Esophagus squamous epithelium (tissue), 5 donors: ENCODE measurements around the gene COPZ1. TPM values are rescaled to one million over a fixed set of nuclear protein-coding genes. Genes with fewer than 3 reads are reported as not detected.
A peak's percentile ranks its signal among the peaks of the same experiment; 100 is the strongest.
"Not testable (repeated sequence)": the region's sequence is repeated elsewhere in the genome, so short reads cannot be mapped to it uniquely, and the experiment has no call there.

Source experiments
- DNase-seq: peaks from one replicate; lab custom pipeline; 2025; lab: John Stamatoyannopoulos, UW
- H3K27ac ChIP-seq, 4 donors: fragments of 200-600 bp; sonication (generic); one replicate each; pipeline ENCODE4 v1.5.1; 2016 to 2019; ENCODE audit warnings: mild to moderate bottlenecking in 1 of 4
- H3K27me3 ChIP-seq, 4 donors: fragments of 200-600 bp; sonication (generic); 1 replicate in 3 of 4; 2 replicates in 1 of 4; pipeline versions ENCODE4 v1.5.1 to v1.6.0; 2017 to 2021; ENCODE audit warnings: antibody characterized with exemption in 1 of 4
- H3K36me3 ChIP-seq, 3 donors: fragments of 200-600 bp; sonication (generic); one replicate each; pipeline ENCODE4 v1.5.1; 2016 to 2019
- H3K4me1 ChIP-seq, 3 donors: fragments of 200-600 bp; sonication (generic); one replicate each; pipeline ENCODE4 v1.5.1; 2017 to 2019
- H3K4me3 ChIP-seq, 4 donors: fragments of 200-600 bp; sonication (generic); 1 replicate in 3 of 4; 2 replicates in 1 of 4; pipeline ENCODE4 v1.5.1; 2016 to 2019; ENCODE audit warnings: mild to moderate bottlenecking in 2 of 4, moderate library complexity in 1 of 4
- H3K9me3 ChIP-seq, 3 donors: fragments of 200-600 bp; sonication (generic); one replicate each; pipeline ENCODE4 v1.5.1; 2016 to 2019
- CTCF ChIP-seq, 6 experiments: fragments of 450-650 bp in 4 of 6; fragments of 200-600 bp in 2 of 6; sonication (generic) in 2 of 6; IDR thresholded peaks; one replicate each; pipeline ENCODE4 v1.5.1; 2016 to 2019; ENCODE audit warnings: antibody characterized with exemption in 6 of 6, mild to moderate bottlenecking in 4 of 6, moderate library complexity in 4 of 6
- POLR2A ChIP-seq, 4 donors: fragments of 450-650 bp; IDR thresholded peaks; one replicate each; pipeline ENCODE4 v1.6.1; 2017; ENCODE audit warnings: antibody characterized with exemption in 4 of 4, mild to moderate bottlenecking in 4 of 4, moderate library complexity in 3 of 4
- WGBS, 2 donors: methylation state at CpG; one replicate each; pipeline ENCODE4 v1.1.5; 2018; 5-methylcytosine and 5-hydroxymethylcytosine counted together
- intact Hi-C: fragments of 100-400 bp; cut with DNase I; formaldehyde crosslinking; loops from one replicate; pipeline ENCODE4 v1.15.0; 2022
- total RNA-seq, 4 donors: library from RNA; depleted of rRNA; stranded (reverse); fragments of >200 nt; gene quantifications; one replicate each; pipeline ENCODE4 v1.1.0, GENCODE V29; 2016
- donor health status: DM: yes; HTN: yes; CAD: no.

Gene COPZ1
- total RNA-seq, 4 donors from 2014 or later = 68.1 to 153 (median 97.9) TPM

- Histone ChIP-seq H3K4me3 (no peak overlapping the region), H3K9me3 (no peaks in the 10 kb centered on the region), H3K27ac (no peak overlapping the region), H3K27me3 (no peaks in the 10 kb centered on the region), H3K4me1 (peaks cover 0 to 23% (median 0%) of the 10 kb centered on the region in 3 donors), H3K36me3 (peaks cover 25 to 66% (median 44%) of the 10 kb centered on the region in 3 donors)
- intact Hi-C loops = no loop called here
- no peak for DNase-seq
- 47 to 84% methylated on average over 3 of the region's 3 CpGs for WGBS, 2 donors
- no peak for TF ChIP-seq POLR2A (IDR thresholded peaks at IDR 0.05)
- TF ChIP-seq CTCF (IDR thresholded peaks at IDR 0.05) = no peak
These were observed 25.8 kb downstream of the COPZ1 start for GRCh38 chr12:54350743-54351142.

GRCh38 chr12:54351341-54351740, 26.4 kb downstream of the COPZ1 start:
- no peaks in the 10 kb centered on the region for H3K27me3 ChIP-seq
- H3K4me1 ChIP-seq = peaks cover 0 to 23% (median 0%) of the 10 kb centered on the region in 3 donors
- H3K4me3 ChIP-seq = no peak overlapping the region
- no peaks in the 10 kb centered on the region for H3K9me3 ChIP-seq
- H3K36me3 ChIP-seq = peaks cover 25 to 60% (median 39%) of the 10 kb centered on the region in 3 donors
- 72 to 74% methylated on average over 4 of the region's 4 CpGs for WGBS, 2 donors
- intact Hi-C loops = no loop called here
- TF ChIP-seq CTCF (IDR thresholded peaks at IDR 0.05) (no peak), POLR2A (IDR thresholded peaks at IDR 0.05) (no peak)
- H3K27ac ChIP-seq = peak overlapping the region in 1 of 4 donors; percentile 59
- DNase-seq = no peak

- TF ChIP-seq CTCF (IDR thresholded peaks at IDR 0.05) (no peak), POLR2A (IDR thresholded peaks at IDR 0.05) (no peak)
- Histone ChIP-seq H3K36me3 (peaks cover 25 to 52% (median 32%) of the 10 kb centered on the region in 3 donors), H3K4me3 (no peak overlapping the region), H3K27ac (peak overlapping the region in 3 of 4 donors; percentile 47 to 62 (median 59)), H3K27me3 (no peaks in the 10 kb centered on the region), H3K9me3 (no peaks in the 10 kb centered on the region), H3K4me1 (peaks cover 0 to 23% (median 0%) of the 10 kb centered on the region in 3 donors)
- intact Hi-C loops = no loop called here
- 33 to 55% methylated on average over 18 to 21 of the region's 21 CpGs for WGBS, 2 donors
- DNase-seq = no peak
These were observed 27.1 kb downstream of the COPZ1 start for GRCh38 chr12:54352022-54352531.

GRCh38 chr12:54352891-54353874, 28.3 kb downstream of the COPZ1 start:
- peaks cover 0 to 30% (median 1%) of the 10 kb centered on the region in 3 donors for H3K4me1 ChIP-seq

GRCh38 chr12:54354271-54354670, 29.3 kb downstream of the COPZ1 start:
- H3K4me3 ChIP-seq, intact Hi-C loops, H3K27me3 ChIP-seq, H3K27ac ChIP-seq, DNase-seq, H3K9me3 ChIP-seq: not testable (repeated sequence)
- 55 to 74% methylated on average over 7 of the region's 7 CpGs for WGBS, 2 donors
- Histone ChIP-seq H3K36me3 (peaks cover 10 to 31% (median 12%) of the 10 kb centered on the region in 3 donors), H3K4me1 (peaks cover 0 to 36% (median 6%) of the 10 kb centered on the region in 3 donors)

More at GRCh38 chr12:54352891-54353874, 28.3 kb downstream of the COPZ1 start:
- WGBS, 2 donors = 36 to 50% methylated on average over 1 of the region's 1 CpG
- H3K4me3 ChIP-seq = no peak overlapping the region
- no peak for DNase-seq
- no peak for TF ChIP-seq POLR2A (IDR thresholded peaks at IDR 0.05)
- intact Hi-C loops = no loop called here
- no peaks in the 10 kb centered on the region for H3K9me3 ChIP-seq
- peaks cover 19 to 41% (median 23%) of the 10 kb centered on the region in 3 donors for H3K36me3 ChIP-seq
- H3K27me3 ChIP-seq = no peaks in the 10 kb centered on the region
- peak overlapping the region in 3 of 4 donors; percentile 47 to 62 (median 59) for H3K27ac ChIP-seq
